ENCODE data around the gene C5.

C5 gene

GRCh38 chr9:120942186-120943001 lies 107.7 kb downstream of the C5 start:
- peak overlapping the region; percentile 87 for H3K27ac ChIP-seq
- TF ChIP-seq CTCF (conservative IDR thresholded peaks at IDR 0.05) (no peak), ZFX (IDR thresholded peaks at IDR 0.05) (peak; percentile 63)

- H3K27ac ChIP-seq: peak overlapping the region; percentile 87
- TF ChIP-seq ZFX (IDR thresholded peaks at IDR 0.05) (no peak), CTCF (conservative IDR thresholded peaks at IDR 0.05) (no peak)
Measured at GRCh38 chr9:120941046-120941770, 108.9 kb downstream of the C5 start.

GRCh38 chr9:120940573-120940972 lies 109.5 kb downstream of the C5 start:
- TF ChIP-seq ZFX (IDR thresholded peaks at IDR 0.05): no peak
- TF ChIP-seq CTCF (conservative IDR thresholded peaks at IDR 0.05): no peak
- peak overlapping the region; percentile 87 for H3K27ac ChIP-seq

- TF ChIP-seq ZFX (IDR thresholded peaks at IDR 0.05): no peak
- no peak for TF ChIP-seq CTCF (conservative IDR thresholded peaks at IDR 0.05)
- peak overlapping the region; percentile 71; the same call in 1 of the 2 replicates for H3K27ac ChIP-seq
Measured at GRCh38 chr9:120938851-120939250, 111.2 kb downstream of the C5 start.

GRCh38 chr9:120937596-120937995 lies 112.5 kb downstream of the C5 start:
- peak overlapping the region; percentile 71 for H3K27ac ChIP-seq
- TF ChIP-seq ZFX (IDR thresholded peaks at IDR 0.05): no peak
- no peak for TF ChIP-seq CTCF (conservative IDR thresholded peaks at IDR 0.05)

GRCh38 chr9:120937127-120937526 lies 112.9 kb downstream of the C5 start:
- peak overlapping the region; percentile 71 for H3K27ac ChIP-seq
- TF ChIP-seq ZFX (IDR thresholded peaks at IDR 0.05) (no peak), CTCF (conservative IDR thresholded peaks at IDR 0.05) (no peak)

- TF ChIP-seq CTCF (conservative IDR thresholded peaks at IDR 0.05): peak; percentile 63
- no peak for TF ChIP-seq ZFX (IDR thresholded peaks at IDR 0.05)
- peak overlapping the region; percentile 71 for H3K27ac ChIP-seq
Measured at GRCh38 chr9:120936764-120937122, 113.3 kb downstream of the C5 start.
